ENCODE measurements around the gene MBD6. TPM values are rescaled to one million over a fixed set of nuclear protein-coding genes. Genes with fewer than 3 reads are reported as not detected.

The MBD6 gene
- polyA plus RNA-seq, 1 donor (not counting 4 experiments of a cell fraction or from before 2014, with no cell fraction given), result 1.8 TPM

DNA sequence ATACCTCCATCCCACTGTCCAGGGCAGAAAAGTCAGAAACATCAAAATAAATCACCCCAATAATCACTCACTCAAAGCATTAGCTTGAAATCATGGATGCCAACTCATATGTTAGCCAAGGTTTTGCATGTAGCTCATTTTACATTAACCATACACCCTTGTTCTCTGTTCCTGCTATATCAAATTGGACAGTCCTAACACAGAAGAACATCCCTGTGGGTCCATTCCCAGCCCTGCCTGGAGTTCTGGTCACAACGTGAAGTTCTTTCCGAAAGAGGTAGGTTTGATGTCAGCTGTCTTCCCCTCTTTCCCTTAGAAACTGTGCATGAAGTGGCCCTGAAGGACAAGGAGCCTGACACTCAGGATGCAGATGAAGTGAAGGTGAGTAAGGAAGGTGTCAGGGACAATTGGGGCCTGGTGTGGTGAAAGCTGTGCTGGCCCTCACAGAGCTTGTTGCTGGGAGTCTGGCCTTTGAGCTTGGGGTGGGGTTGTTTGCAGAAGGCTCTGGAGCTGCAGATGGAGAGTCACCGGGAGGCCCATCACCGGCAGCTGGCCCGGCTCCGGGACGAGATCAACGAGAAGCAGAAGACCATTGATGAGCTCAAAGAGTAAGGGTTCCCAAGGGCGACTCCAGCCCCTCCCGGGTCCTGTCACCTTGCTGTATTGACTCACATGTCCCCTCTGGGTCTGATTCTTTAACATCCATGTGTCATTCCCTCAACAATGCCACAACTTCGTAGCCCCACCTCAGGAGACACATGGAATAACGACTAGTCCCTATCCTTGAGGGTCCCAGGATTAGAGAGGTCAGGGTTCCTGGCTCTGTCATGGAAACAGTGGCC, 53.4 kb downstream of the MBD6 start:
- Histone ChIP-seq H3K27me3 (ENCODE audit: control insufficient read depth, extremely low read depth, insufficient read depth, low read length) (peaks cover 6% of the 10 kb centered on the region), H3K27ac (ENCODE audit: control insufficient read depth, insufficient read depth, low read length) (no peak overlapping the region), H3K79me2 (ENCODE audit: control insufficient read depth, insufficient read depth, low read length) (no peaks in the 10 kb centered on the region), H3K4me2 (ENCODE audit: control insufficient read depth, extremely low read depth, insufficient read depth, low read depth, low read length) (no peak overlapping the region), H4K20me1 (ENCODE audit: control insufficient read depth, extremely low read depth, insufficient read depth, low read length) (no peaks in the 10 kb centered on the region), H3K36me3 (ENCODE audit: control insufficient read depth in 2 of 2, extremely low read depth in 1 of 2, insufficient read depth in 2 of 2, low read length in 2 of 2) (no peaks in the 10 kb centered on the region), H2AFZ (ENCODE audit: control insufficient read depth, low read length) (no peak overlapping the region), H3K9me3 (ENCODE audit: control insufficient read depth, low read depth, low read length) (no peaks in the 10 kb centered on the region), H3K4me3 (ENCODE audit: control insufficient read depth in 2 of 3, extremely low read depth in 1 of 3, insufficient read depth in 2 of 3, low read depth in 1 of 3, low read length in 3 of 3) (no peak overlapping the region), H3K4me1 (ENCODE audit: control insufficient read depth, extremely low read depth, insufficient read depth, low read length) (no peaks in the 10 kb centered on the region), H3K9me1 (ENCODE audit: control insufficient read depth, extremely low read depth, insufficient read depth, low read length) (no peaks in the 10 kb centered on the region), H3K9ac (ENCODE audit: control insufficient read depth, extremely low read depth, insufficient read depth, low read length) (no peak overlapping the region)
- DNase-seq (ENCODE audit: low read depth, low spot score) (no peak), FAIRE-seq (no peak)
- TF ChIP-seq, protein P1, sequence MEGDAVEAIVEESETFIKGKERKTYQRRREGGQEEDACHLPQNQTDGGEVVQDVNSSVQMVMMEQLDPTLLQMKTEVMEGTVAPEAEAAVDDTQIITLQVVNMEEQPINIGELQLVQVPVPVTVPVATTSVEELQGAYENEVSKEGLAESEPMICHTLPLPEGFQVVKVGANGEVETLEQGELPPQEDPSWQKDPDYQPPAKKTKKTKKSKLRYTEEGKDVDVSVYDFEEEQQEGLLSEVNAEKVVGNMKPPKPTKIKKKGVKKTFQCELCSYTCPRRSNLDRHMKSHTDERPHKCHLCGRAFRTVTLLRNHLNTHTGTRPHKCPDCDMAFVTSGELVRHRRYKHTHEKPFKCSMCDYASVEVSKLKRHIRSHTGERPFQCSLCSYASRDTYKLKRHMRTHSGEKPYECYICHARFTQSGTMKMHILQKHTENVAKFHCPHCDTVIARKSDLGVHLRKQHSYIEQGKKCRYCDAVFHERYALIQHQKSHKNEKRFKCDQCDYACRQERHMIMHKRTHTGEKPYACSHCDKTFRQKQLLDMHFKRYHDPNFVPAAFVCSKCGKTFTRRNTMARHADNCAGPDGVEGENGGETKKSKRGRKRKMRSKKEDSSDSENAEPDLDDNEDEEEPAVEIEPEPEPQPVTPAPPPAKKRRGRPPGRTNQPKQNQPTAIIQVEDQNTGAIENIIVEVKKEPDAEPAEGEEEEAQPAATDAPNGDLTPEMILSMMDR (optimal IDR thresholded peaks at IDR 0.05 in 1 of 3, IDR thresholded peaks at IDR 0.05 in 1 of 3, conservative IDR thresholded peaks at IDR 0.05 in 1 of 3; ENCODE audit: extremely low read depth in 1 of 3, insufficient read depth in 2 of 3, low read length in 3 of 3), result no peak
- no peak for TF ChIP-seq EZH2 (IDR thresholded peaks at IDR 0.05; ENCODE audit: low read length)
- dilution Hi-C loops (cut with MboI; ENCODE audit: extremely low pct_ligation_motif_present, low sequenced_read_pairs), result loop anchor here (10.0 to 25.0 kb wide), 2 partner anchors 59 to 161 kb away; partner anchors contain the start of genes AGAP2, B4GALNT1 and TSPAN31

DNA sequence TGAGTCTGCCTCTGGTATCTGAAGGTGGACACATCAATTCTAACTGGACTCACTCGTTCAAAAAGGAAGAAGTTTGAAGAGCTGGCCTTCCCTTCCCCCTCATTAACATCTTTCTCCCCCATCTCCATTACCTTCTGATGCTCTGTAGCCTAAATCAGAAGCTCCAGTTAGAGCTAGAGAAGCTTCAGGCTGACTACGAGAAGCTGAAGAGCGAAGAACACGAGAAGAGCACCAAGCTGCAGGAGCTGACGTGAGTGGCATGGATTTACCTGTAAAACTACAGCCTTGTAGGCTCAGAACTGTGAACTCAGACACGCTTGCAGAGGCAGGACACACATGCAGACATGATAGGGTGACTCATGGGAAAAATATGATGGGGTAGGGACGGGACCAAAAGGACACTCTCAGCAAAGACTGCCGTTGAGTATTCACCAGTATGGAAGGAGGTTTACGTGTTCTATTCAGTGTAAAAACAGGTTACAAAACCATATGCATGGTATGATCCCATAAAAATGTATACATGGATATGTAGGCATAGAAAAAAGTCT, 54.1 kb downstream of the MBD6 start:
- DNase-seq (ENCODE audit: low read depth, low spot score) (no peak), FAIRE-seq (peak; percentile 34)
- Histone ChIP-seq H3K27me3 (ENCODE audit: control insufficient read depth, extremely low read depth, insufficient read depth, low read length) (peaks cover 6% of the 10 kb centered on the region), H3K36me3 (ENCODE audit: control insufficient read depth in 2 of 2, extremely low read depth in 1 of 2, insufficient read depth in 2 of 2, low read length in 2 of 2) (no peaks in the 10 kb centered on the region), H2AFZ (ENCODE audit: control insufficient read depth, low read length) (no peak overlapping the region), H4K20me1 (ENCODE audit: control insufficient read depth, extremely low read depth, insufficient read depth, low read length) (no peaks in the 10 kb centered on the region), H3K9me3 (ENCODE audit: control insufficient read depth, low read depth, low read length) (no peaks in the 10 kb centered on the region), H3K9ac (ENCODE audit: control insufficient read depth, extremely low read depth, insufficient read depth, low read length) (no peak overlapping the region), H3K4me1 (ENCODE audit: control insufficient read depth, extremely low read depth, insufficient read depth, low read length) (no peaks in the 10 kb centered on the region), H3K4me3 (ENCODE audit: control insufficient read depth in 2 of 3, extremely low read depth in 1 of 3, insufficient read depth in 2 of 3, low read depth in 1 of 3, low read length in 3 of 3) (no peak overlapping the region), H3K4me2 (ENCODE audit: control insufficient read depth, extremely low read depth, insufficient read depth, low read depth, low read length) (no peak overlapping the region), H3K27ac (ENCODE audit: control insufficient read depth, insufficient read depth, low read length) (no peak overlapping the region), H3K79me2 (ENCODE audit: control insufficient read depth, insufficient read depth, low read length) (no peaks in the 10 kb centered on the region), H3K9me1 (ENCODE audit: control insufficient read depth, extremely low read depth, insufficient read depth, low read length) (no peaks in the 10 kb centered on the region)
- dilution Hi-C loops (cut with MboI; ENCODE audit: extremely low pct_ligation_motif_present, low sequenced_read_pairs), result loop anchor here (10.0 to 25.0 kb wide), 2 partner anchors 58 to 161 kb away; partner anchors contain the start of genes AGAP2, B4GALNT1 and TSPAN31
- TF ChIP-seq EZH2 (IDR thresholded peaks at IDR 0.05; ENCODE audit: low read length), result no peak
- TF ChIP-seq, protein P1 (optimal IDR thresholded peaks at IDR 0.05 in 1 of 3, IDR thresholded peaks at IDR 0.05 in 1 of 3, conservative IDR thresholded peaks at IDR 0.05 in 1 of 3; ENCODE audit: extremely low read depth in 1 of 3, insufficient read depth in 2 of 3, low read length in 3 of 3), result no peak

All from keratinocyte (primary cell).